Measurements from ENCODE around the gene EFCAB10. TPM values are rescaled to one million over a fixed set of nuclear protein-coding genes. Genes with fewer than 3 reads are reported as not detected.
A peak's percentile ranks its signal among the peaks of the same experiment; 100 is the strongest.

The EFCAB10 gene
- polyA plus RNA-seq, 1 donor from 2014 or later: not detected

- Histone ChIP-seq H3K4me3 (ENCODE audit: low read length) (peak overlapping the region; percentile 85), H3K4me2 (ENCODE audit: low read length) (peak overlapping the region; percentile 89), H3K27me3 (ENCODE audit: insufficient read depth, low read depth, low read length) (no peaks in the 10 kb centered on the region), H3K36me3 (ENCODE audit: insufficient read depth, low read length) (no peaks in the 10 kb centered on the region), H3K27ac (ENCODE audit: low read length) (peak overlapping the region; percentile 81), H3K9me3 (ENCODE audit: low read length) (no peaks in the 10 kb centered on the region), H3K9ac (ENCODE audit: low read length) (peak overlapping the region; percentile 90), H2AFZ (ENCODE audit: low read depth, low read length) (peak overlapping the region; percentile 74), H3K9me2 (ENCODE audit: insufficient read depth, low read length) (no peaks in the 10 kb centered on the region), H4K20me1 (ENCODE audit: insufficient read depth) (peaks cover 4% of the 10 kb centered on the region), H3K79me2 (replicated peaks; ENCODE audit: insufficient read depth, low read length) (peaks cover 15% of the 10 kb centered on the region), H3F3A (ENCODE audit: insufficient read depth, low read length, poor library complexity, severe bottlenecking) (no peaks in the 10 kb centered on the region)
- no peak for TF ChIP-seq TAF1 (IDR thresholded peaks at IDR 0.05; ENCODE audit: low read depth)
- TF ChIP-seq EZH2 (IDR thresholded peaks at IDR 0.05; ENCODE audit: borderline replicate concordance, insufficient read depth, low read length, poor library complexity, severe bottlenecking): no peak
- no peak for TF ChIP-seq CTCF (IDR thresholded peaks at IDR 0.05; ENCODE audit: poor library complexity, severe bottlenecking)
- no peak for TF ChIP-seq REST (IDR thresholded peaks at IDR 0.05; ENCODE audit: borderline replicate concordance)
- TF ChIP-seq POLR2AphosphoS5 (IDR thresholded peaks at IDR 0.05): no peak
- no peak for TF ChIP-seq SMC3 (conservative IDR thresholded peaks at IDR 0.05; ENCODE audit: poor library complexity)
- no peak for TF ChIP-seq EP300 (conservative IDR thresholded peaks at IDR 0.05; ENCODE audit: poor library complexity, severe bottlenecking)
- TF ChIP-seq RAD21 (conservative IDR thresholded peaks at IDR 0.05): no peak
- no peak for TF ChIP-seq MXI1 (conservative IDR thresholded peaks at IDR 0.05; ENCODE audit: poor library complexity, severe bottlenecking)
These were observed 48.4 kb downstream of the EFCAB10 start for GRCh38 chr7:105532709-105533460.

GRCh38 chr7:105531792-105532671 is 49.3 kb downstream of the EFCAB10 start, which contains the start of gene RINT1:
TSS of gene RINT1 (plus strand) at chr7:105532201. CDS start at chr7:105532316, 115 bp downstream.
- Histone ChIP-seq H3K79me2 (replicated peaks; ENCODE audit: insufficient read depth, low read length) (peaks cover 15% of the 10 kb centered on the region), H3K36me3 (ENCODE audit: insufficient read depth, low read length) (no peaks in the 10 kb centered on the region), H3K27me3 (ENCODE audit: insufficient read depth, low read depth, low read length) (no peaks in the 10 kb centered on the region), H3F3A (ENCODE audit: insufficient read depth, low read length, poor library complexity, severe bottlenecking) (no peaks in the 10 kb centered on the region), H3K9me3 (ENCODE audit: low read length) (no peaks in the 10 kb centered on the region), H3K27ac (ENCODE audit: low read length) (peak within 1 kb of the TSS; percentile 81), H3K4me3 (ENCODE audit: low read length) (peak within 1 kb of the TSS; percentile 85), H4K20me1 (ENCODE audit: insufficient read depth) (peaks cover 4% of the 10 kb centered on the region), H3K9me2 (ENCODE audit: insufficient read depth, low read length) (no peaks in the 10 kb centered on the region), H3K4me2 (ENCODE audit: low read length) (peak within 1 kb of the TSS; percentile 89), H2AFZ (ENCODE audit: low read depth, low read length) (peak within 1 kb of the TSS; percentile 74), H3K9ac (ENCODE audit: low read length) (peak within 1 kb of the TSS; percentile 90)
- peak; percentile 83 for TF ChIP-seq REST (IDR thresholded peaks at IDR 0.05; ENCODE audit: borderline replicate concordance)
- TF ChIP-seq EZH2 (IDR thresholded peaks at IDR 0.05; ENCODE audit: borderline replicate concordance, insufficient read depth, low read length, poor library complexity, severe bottlenecking): no peak
- TF ChIP-seq CTCF (IDR thresholded peaks at IDR 0.05; ENCODE audit: poor library complexity, severe bottlenecking): peak; percentile 91
- peak; percentile 63 for TF ChIP-seq SMC3 (conservative IDR thresholded peaks at IDR 0.05; ENCODE audit: poor library complexity)
- TF ChIP-seq TAF1 (IDR thresholded peaks at IDR 0.05; ENCODE audit: low read depth): peak; percentile 90
- peak; percentile 89 for TF ChIP-seq MXI1 (conservative IDR thresholded peaks at IDR 0.05; ENCODE audit: poor library complexity, severe bottlenecking)
- peak; percentile 93 for TF ChIP-seq POLR2AphosphoS5 (IDR thresholded peaks at IDR 0.05)
- TF ChIP-seq RAD21 (conservative IDR thresholded peaks at IDR 0.05): peak; percentile 46
- TF ChIP-seq EP300 (conservative IDR thresholded peaks at IDR 0.05; ENCODE audit: poor library complexity, severe bottlenecking): peak; percentile 20

Data from neural cell (in vitro differentiated cells).